ENCODE measurements around the gene SERF2.
"Not testable (repeated sequence)": the region's sequence is repeated elsewhere in the genome, so short reads cannot be mapped to it uniquely, and the experiment has no call there.

SERF2 gene

GRCh38 chr15:43794269-43795037 is 2.3 kb downstream of the SERF2 start:
- no peak for DNase-seq

GRCh38 chr15:43795197-43795596 is 3.1 kb downstream of the SERF2 start:
- DNase-seq, result no peak

DNA sequence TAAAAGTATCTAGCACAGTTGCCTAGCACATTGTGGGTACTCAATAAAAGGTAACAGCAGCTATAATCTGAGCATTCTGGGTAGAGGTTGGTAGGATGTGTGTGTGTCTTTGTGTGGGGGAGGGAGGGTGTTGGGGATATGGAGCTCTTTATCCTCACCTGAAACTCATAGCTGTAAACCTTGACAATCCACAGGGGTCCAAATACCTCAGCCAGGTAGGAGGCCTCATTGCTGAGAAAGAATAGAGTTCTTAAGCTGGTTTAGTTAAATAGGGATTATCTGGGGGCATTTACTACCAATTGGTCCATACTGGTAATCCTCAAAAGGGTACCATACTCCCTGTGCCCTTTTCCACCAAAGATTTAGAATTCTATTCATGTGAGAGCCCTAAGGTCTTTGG is 3.9 kb downstream of the SERF2 start:
- no peak for DNase-seq

GRCh38 chr15:43796566-43796965 is 4.4 kb downstream of the SERF2 start:
- no peak for DNase-seq

DNA sequence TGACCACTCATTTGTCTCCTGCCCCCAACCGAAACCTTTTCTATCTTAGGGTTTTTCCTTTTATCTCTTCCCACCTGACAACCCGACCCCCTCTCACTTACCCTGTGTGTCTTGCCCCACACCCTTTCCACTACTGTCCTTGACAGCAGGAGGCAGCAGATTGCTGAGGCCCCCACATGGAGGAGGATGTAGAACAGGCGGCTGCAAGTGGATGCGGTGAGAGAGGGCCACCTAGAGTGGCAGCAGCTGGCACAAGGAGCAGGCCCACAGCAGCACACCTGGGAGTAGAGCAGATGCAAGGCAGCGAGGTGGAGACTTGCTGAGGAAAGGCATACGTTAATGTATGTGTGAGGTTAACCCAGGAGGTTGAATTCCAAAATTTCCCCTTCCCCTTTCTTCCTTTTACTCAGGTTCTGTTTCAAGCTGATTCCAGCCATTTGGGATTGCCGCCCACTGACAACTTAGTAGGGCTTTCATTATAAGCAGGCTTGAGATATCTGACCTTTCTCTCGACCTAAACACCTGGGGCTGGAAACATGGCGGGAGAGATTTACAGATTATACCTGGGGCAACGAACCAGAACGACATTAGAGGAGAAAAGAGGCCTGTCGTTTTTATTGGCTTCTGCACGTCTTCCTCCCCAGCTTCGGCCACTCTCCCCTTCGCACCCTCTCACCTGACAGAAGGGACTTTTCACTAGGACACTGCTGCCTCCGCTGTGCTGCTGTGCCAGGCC is 7.3 kb downstream of the SERF2 start:
- DNase-seq, result no peak

DNA sequence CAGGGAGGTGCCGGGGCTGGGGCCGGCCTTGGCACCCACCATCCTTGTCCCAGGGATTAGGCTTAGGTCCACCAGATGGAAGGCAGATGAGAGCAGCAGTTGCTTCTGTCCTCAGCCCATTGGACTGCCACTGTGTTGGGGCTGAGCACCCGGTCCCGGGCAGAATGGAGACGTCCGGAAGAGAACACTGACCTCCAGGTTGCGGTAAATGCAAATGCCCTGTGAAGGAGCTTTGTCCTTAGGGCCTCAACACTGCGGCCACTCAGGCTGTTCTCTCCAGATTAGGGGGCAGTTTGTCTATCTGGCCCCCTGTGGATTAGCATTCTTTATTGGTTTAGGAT is 7.8 kb downstream of the SERF2 start, which contains the start of gene SERINC4:
SERINC4 (minus strand) TSS at position 276 of the 341 bp plus-strand sequence; CDS start at position 42, 234 bp downstream.
- no peak for DNase-seq

- DNase-seq, result peak; percentile 74
Measured at GRCh38 chr15:43800286-43801141, 8.4 kb downstream of the SERF2 start, which contains the start of gene HYPK. Gene HYPK, plus strand, starts transcription at chr15:43800599. Its CDS starts 24 bp downstream, at chr15:43800623.

DNA sequence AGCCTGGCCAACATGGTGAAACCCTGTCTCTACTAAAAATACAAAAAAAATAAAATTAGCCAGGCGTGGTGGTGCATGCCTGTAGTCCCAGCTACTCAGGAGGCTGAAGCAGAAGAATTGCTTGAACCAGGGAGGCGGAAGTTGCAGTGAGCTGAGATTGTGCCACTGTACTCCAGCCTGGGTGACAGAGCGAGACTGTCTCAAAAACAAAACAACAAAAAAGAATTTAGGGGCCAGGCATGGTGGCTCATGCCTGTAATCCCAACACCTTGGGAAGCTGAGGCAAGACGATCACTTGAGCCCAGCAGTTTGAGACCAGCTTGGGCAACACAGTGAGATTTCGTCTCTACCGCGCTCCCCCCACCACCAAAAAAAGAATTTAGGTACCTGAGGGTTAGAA is 10.6 kb downstream of the SERF2 start:
- not testable (repeated sequence) for DNase-seq

DNA sequence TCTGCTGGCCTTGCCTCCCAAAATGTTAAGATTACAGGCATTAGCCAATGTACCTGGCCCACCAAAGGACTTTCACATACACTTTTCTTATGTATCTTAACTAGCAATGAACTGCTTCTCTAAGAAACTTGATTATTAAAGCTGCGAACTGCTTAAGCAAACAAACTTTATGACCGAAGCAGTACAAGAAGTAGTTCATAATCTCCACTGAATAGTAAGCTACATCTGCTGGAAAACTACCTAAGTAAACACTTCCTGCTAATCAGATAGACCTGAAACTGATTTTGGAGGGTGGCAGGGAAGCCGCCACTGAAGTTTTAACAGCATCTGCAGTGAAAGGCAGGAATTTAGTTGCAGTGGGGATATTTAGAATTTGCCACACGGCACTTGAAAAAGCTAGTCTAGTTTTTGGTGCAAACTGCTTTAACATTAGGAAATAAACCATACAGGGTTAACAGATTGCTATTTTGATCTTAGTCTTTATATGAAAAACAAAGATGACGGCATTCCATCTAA is 16.4 kb downstream of the SERF2 start:
- no peak for DNase-seq

DNA sequence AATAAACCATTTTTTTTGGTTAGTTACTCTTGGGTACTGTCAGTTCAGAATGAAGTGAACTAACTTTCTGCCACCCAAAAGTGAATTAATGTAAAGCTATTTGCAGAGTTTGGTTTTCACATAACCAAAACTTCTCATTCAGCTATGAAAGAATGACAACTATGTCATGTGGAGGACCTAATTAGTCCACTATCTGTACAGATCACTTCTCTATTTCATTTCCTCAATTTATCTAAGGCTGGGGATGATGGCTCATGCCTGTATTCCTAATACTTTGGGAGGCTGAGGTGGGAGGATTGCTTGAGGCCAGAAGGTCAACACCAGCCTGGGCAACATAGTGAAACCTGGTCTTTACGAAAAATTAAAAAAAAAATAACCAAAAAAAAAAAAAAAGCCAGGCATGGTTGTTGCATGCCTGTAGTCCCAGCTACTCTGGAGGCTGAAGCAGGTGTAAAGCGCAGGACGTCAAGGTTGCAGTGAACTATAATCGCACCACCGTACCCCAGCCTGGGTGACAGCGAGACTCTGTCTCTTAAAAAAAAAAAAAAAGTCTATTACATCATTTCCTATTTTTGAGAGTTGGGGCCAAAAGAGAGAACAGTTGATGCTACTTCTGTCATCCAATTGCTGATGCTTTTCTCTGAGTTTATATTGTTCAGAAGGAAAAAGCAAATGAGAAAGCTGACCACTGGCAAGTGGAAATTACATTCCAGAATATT is 17.0 kb downstream of the SERF2 start:
- no peak for DNase-seq

- DNase-seq, result not testable (repeated sequence)
Measured at GRCh38 chr15:43815064-43815463, 22.9 kb downstream of the SERF2 start.

- no peak for DNase-seq
Measured at GRCh38 chr15:43821505-43821904, 29.4 kb downstream of the SERF2 start.

- DNase-seq, result peak; percentile 89
Measured at GRCh38 chr15:43824302-43825246, 32.5 kb downstream of the SERF2 start, which contains the start of gene MFAP1. Gene MFAP1, minus strand, starts transcription at chr15:43824690. Its CDS starts 121 bp downstream, at chr15:43824569.

DNA sequence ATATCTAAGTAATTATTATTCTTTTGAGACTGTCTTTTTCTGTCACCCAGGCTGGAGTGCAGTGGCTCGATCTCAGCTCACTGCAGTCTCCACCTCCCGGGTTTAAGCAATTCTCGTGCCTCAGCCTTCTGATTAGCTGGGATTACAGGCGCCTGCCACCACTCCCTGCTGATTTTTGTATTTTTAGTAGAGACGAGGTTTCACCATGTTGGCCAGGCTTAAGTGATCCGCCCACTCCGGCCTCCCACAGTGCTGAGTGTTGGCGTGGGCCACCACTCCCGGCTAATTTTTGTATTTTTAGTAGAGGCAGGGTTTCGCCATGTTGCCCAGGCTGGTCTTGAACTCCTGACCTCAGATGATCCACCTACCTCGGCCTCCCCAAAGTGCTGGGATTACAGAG is 33.2 kb downstream of the SERF2 start:
- DNase-seq, result not testable (repeated sequence)

GRCh38 chr15:43826029-43826507 is 33.9 kb downstream of the SERF2 start:
- no peak for DNase-seq

DNA sequence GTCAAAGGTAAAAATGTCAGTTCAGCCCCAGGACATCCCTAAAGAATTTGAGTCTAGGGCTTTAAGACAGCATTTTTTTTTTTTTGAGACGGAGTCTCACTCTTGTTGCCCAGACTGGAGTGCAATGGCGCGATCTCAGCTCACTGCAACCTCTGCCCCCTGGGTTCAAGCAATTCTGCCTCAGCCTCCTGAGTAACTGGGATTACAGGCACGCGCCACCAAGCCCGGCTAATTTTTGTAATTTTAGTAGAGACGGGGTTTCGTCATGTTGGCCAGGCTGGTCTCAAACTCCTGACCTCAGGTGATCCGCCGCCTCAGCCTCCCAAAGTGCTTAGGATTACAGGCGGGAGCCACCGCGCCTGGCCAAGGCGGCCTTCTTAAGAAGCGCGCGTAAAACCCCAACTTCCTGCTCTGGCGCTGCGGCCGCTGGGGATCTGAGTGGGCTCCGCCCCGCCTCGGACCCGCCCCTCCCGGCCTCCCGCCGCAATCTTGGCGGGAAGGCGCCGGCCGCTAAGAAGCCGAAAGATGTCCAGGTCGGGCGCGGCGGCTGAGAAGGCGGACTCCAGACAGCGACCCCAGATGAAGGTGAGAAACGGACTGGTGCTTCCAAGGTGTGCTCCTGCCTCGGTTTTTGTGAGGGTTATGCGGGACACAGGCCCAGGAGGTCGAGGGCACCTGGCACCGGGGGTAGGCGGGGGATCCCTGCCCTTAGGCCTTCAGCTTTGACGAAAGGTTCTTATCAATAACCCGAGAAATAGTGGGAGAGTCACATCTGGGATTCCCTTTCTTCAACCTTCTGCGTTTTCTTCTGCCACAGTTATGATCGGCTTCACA is 34.6 kb downstream of the SERF2 start, which contains the start of gene WDR76:
WDR76 (plus strand) TSS at position 495 of the 834 bp plus-strand sequence; CDS start at position 526, 31 bp downstream.
- peak; percentile 57 for DNase-seq

DNA sequence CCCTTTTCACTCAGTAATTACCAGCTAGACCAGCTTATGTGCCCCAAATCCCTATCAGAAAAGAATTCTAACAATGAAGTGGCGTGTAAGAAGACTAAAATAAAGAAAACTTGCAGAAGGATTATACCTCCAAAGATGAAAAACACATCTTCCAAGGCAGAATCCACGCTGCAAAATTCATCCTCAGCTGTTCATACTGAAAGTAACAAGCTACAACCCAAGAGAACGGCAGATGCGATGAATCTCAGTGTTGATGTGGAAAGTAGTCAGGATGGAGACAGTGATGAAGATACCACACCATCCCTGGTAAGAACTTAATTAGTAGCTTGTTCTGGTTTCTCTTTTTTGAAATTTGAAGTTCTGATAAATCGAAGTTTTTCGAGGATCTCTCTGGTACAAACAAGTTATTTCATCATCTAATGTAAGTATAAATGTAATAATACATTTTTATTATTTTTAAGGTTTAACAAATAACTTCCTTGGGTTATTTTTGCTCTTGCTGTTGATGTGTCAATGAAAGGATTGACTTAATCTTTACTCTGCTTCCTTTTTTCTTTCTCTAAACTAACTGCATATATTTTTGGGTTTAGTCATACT is 36.0 kb downstream of the SERF2 start:
- no peak for DNase-seq

DNA sequence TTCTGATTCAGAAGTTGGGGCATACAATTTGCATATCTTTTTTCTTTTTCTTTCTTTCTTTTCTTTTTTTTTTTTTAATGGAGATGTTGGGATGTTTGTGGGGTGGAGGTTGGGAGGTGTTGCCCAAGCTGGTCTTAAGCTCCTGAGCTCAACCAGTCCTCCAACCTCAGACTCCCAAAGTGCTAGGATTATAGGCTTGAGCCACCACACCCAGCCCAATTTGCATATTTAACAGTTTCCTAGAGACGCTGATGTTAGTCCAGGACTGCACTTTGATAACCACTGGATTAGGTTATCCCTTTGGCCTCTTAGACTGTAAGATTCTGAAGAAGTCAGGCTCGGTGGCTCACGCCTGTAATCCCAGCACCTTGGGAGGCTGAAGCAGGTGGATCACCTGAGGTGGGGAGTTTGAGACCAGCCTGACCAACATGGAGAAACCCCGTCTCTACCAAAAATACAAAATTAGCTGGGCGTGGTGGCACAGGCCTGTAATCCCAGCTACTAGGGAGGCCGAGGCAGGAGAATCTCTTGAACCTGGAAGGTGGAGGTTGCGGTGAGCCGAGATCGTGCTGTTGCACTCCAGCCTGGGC is 37.9 kb downstream of the SERF2 start:
- not testable (repeated sequence) for DNase-seq
